ENCODE measurements around the gene UNC13A. TPM values are rescaled to one million over a fixed set of nuclear protein-coding genes. Genes with fewer than 3 reads are reported as not detected.
A peak's percentile ranks its signal among the peaks of the same experiment; 100 is the strongest.

UNC13A gene
- total RNA-seq, 1 experiment from 2014 or later, result 22.2 TPM

GRCh38 chr19:17654993-17655392 is 33.2 kb downstream of the UNC13A start:
- Histone ChIP-seq H3K79me1 (ENCODE audit: insufficient read depth, low read depth, low read length, poor library complexity, severe bottlenecking) (no peaks in the 10 kb centered on the region), H3K9me3 (ENCODE audit: control insufficient read depth, low read depth, low read length) (no peaks in the 10 kb centered on the region), H3K4me1 (ENCODE audit: insufficient read depth, low read length) (no peaks in the 10 kb centered on the region), H3K14ac (ENCODE audit: insufficient read depth, low read length) (no peak overlapping the region), H2BK20ac (ENCODE audit: low read depth, low read length, poor library complexity, severe bottlenecking) (no peak overlapping the region), H4K5ac (ENCODE audit: insufficient read length, low read depth, low read length) (no peak overlapping the region), H2BK5ac (ENCODE audit: insufficient read length, low read length) (no peak overlapping the region), H2AFZ (ENCODE audit: low read length) (no peak overlapping the region), H3K23ac (ENCODE audit: insufficient read length, low read depth, low read length) (no peak overlapping the region), H3T11ph (ENCODE audit: low read length) (no peak overlapping the region), H3K18ac (ENCODE audit: insufficient read length, low read depth, low read length) (no peak overlapping the region), H2BK15ac (ENCODE audit: low read depth, low read length) (no peak overlapping the region), H3K9ac (ENCODE audit: extremely low read depth, insufficient read length, low read length) (no peak overlapping the region), H4K20me1 (ENCODE audit: control insufficient read depth, insufficient read depth, insufficient read length) (no peaks in the 10 kb centered on the region), H2BK12ac (ENCODE audit: insufficient read length, low read depth, low read length) (no peak overlapping the region), H3K79me2 (ENCODE audit: insufficient read depth, low read length) (no peaks in the 10 kb centered on the region; the same call in 1 of the 2 replicates), H4K91ac (ENCODE audit: insufficient read length, low read depth, low read length) (no peak overlapping the region), H3K56ac (ENCODE audit: insufficient read length, low read depth, low read length) (no peak overlapping the region), H3K27ac (ENCODE audit: insufficient read length, low read depth, low read length) (no peak overlapping the region), H3K27me3 (ENCODE audit: insufficient read depth, low read length) (no peaks in the 10 kb centered on the region), H3K23me2 (ENCODE audit: insufficient read length, low read depth, low read length, poor library complexity, severe bottlenecking) (no peaks in the 10 kb centered on the region), H2AK5ac (ENCODE audit: insufficient read length, low read length) (no peak overlapping the region), H3K4me2 (ENCODE audit: insufficient read depth, insufficient read length, low read length) (no peak overlapping the region), H2BK120ac (ENCODE audit: low read depth, low read length, poor library complexity, severe bottlenecking) (no peak overlapping the region), H3K4ac (ENCODE audit: low read depth, low read length) (no peak overlapping the region), H4K8ac (replicated peaks; ENCODE audit: insufficient read length, low read depth, low read length) (no peak overlapping the region)
- Mint-ChIP-seq H3K4me1 (peaks cover 9 to 13% of the 10 kb centered on the region in 2 experiments), H3K9me3 (peaks cover 0 to 3% of the 10 kb centered on the region in 2 experiments; a peak in 3 of 5 replicates), H3K36me3 (ENCODE audit: insufficient read depth in 1 of 3, low read depth in 3 of 3) (peaks cover 45 to 51% (median 46%) of the 10 kb centered on the region in 3 experiments), H3K27me3 (ENCODE audit: low read depth) (no peaks in the 10 kb centered on the region), H3K4me3 (no peak overlapping the region), H3K27ac (peak overlapping the region; percentile 62 to 94 (median 63); a peak in 4 of 7 replicates)
- DNase-seq, result peak; percentile 79
- no CpG with 5 or more reads among the region's 9 CpGs for WGBS (ENCODE audit: extremely low coverage, insufficient read length, low lambda C conversion rate)
- no peak for TF ChIP-seq CTCF (conservative IDR thresholded peaks at IDR 0.05)

All from H9 (cell line).